NB4 (cell line): ENCODE measurements around the gene ZNF780A.
"Not testable (repeated sequence)": the region's sequence is repeated elsewhere in the genome, so short reads cannot be mapped to it uniquely, and the experiment has no call there.

Experiments used
- POLR2A ChIP-seq: IDR thresholded peaks from 2 replicates; pipeline ENCODE4 v1.6.1; 2011; ENCODE audit warnings: mild to moderate bottlenecking; ENCODE audit not compliant: insufficient read length; ENCODE audit errors: extremely low read depth
- TF ChIP-seq, protein P1 (sequence below): IDR thresholded peaks from one replicate; pipeline ENCODE4 v1.5.1; 2012; ENCODE audit warnings: low read depth, low read length

DNA sequence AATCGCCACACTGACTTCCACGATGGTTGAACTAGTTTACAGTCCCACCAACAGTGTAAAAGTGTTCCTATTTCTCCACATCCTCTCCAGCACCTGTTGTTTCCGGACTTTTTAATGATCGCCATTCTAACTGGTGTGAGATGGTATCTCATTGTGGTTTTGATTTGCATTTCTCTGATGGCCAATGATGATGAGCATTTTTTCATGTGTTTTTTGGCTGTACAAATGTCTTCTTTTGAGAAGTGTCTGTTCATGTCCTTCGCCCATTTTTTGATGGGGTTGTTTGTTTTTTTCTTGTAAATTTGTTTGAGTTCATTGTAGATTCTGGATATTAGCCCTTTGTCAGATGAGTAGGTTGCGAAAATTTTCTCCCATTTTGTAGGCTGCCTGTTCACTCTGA is 23.4 kb upstream of the ZNF780A start:
- TF ChIP-seq, protein P1, sequence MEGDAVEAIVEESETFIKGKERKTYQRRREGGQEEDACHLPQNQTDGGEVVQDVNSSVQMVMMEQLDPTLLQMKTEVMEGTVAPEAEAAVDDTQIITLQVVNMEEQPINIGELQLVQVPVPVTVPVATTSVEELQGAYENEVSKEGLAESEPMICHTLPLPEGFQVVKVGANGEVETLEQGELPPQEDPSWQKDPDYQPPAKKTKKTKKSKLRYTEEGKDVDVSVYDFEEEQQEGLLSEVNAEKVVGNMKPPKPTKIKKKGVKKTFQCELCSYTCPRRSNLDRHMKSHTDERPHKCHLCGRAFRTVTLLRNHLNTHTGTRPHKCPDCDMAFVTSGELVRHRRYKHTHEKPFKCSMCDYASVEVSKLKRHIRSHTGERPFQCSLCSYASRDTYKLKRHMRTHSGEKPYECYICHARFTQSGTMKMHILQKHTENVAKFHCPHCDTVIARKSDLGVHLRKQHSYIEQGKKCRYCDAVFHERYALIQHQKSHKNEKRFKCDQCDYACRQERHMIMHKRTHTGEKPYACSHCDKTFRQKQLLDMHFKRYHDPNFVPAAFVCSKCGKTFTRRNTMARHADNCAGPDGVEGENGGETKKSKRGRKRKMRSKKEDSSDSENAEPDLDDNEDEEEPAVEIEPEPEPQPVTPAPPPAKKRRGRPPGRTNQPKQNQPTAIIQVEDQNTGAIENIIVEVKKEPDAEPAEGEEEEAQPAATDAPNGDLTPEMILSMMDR = not testable (repeated sequence)
- TF ChIP-seq POLR2A = not testable (repeated sequence)
